Mesothelial cell of epicardium (in vitro differentiated cells): ENCODE results near the gene NTNG2. TPM values are rescaled to one million over a fixed set of nuclear protein-coding genes. Genes with fewer than 3 reads are reported as not detected.

Experiments
- DNase-seq, 2 experiments: peaks; one replicate each; pipeline ENCODE4 v3.0.0; 2021; ENCODE audit warnings: low spot score in 2 of 2; ENCODE audit not compliant: unreplicated experiment in 2 of 2
- H3K27ac Mint-ChIP-seq: 2 replicates; pipeline ENCODE4 v1.8.0; 2021; ENCODE audit warnings: mixed read lengths
- H3K27me3 Mint-ChIP-seq: 2 replicates; pipeline ENCODE4 v1.8.0; 2021; ENCODE audit warnings: low read depth, mixed read lengths
- H3K36me3 Mint-ChIP-seq: 2 replicates; pipeline ENCODE4 v1.8.0; 2021; ENCODE audit warnings: mixed read lengths
- H3K4me1 Mint-ChIP-seq: 2 replicates; pipeline ENCODE4 v1.8.0; 2021; ENCODE audit warnings: mixed read lengths
- H3K4me3 Mint-ChIP-seq: 2 replicates; pipeline ENCODE4 v1.8.0; 2021; ENCODE audit warnings: mild to moderate bottlenecking, moderate library complexity, mixed read lengths
- H3K9me3 Mint-ChIP-seq: 2 replicates; pipeline ENCODE4 v1.8.0; 2021; ENCODE audit warnings: mixed read lengths
- CTCF ChIP-seq: fragments of 200-600 bp; sonication (generic); IDR thresholded peaks from one replicate; pipeline ENCODE4 v1.5.0; 2021; ENCODE audit warnings: antibody characterized with exemption; ENCODE audit not compliant: unreplicated experiment
- total RNA-seq: library from RNA; stranded (reverse); gene quantifications from 3 replicates; pipeline ENCODE4 v1.2.1, GENCODE V29; 2021

The NTNG2 gene
- total RNA-seq, 1 donor from 2014 or later = 8.1 TPM

GRCh38 chr9:132172185-132172584 is 10.3 kb downstream of the NTNG2 start:
- H3K9me3 Mint-ChIP-seq = peaks cover 1% of the 10 kb centered on the region
- peaks cover 72% of the 10 kb centered on the region for H3K27me3 Mint-ChIP-seq
- H3K4me3 Mint-ChIP-seq = no peak overlapping the region
- no peak for DNase-seq
- no peak overlapping the region for H3K27ac Mint-ChIP-seq
- no peak for TF ChIP-seq CTCF
- H3K36me3 Mint-ChIP-seq = no peaks in the 10 kb centered on the region
- no peaks in the 10 kb centered on the region for H3K4me1 Mint-ChIP-seq

DNA sequence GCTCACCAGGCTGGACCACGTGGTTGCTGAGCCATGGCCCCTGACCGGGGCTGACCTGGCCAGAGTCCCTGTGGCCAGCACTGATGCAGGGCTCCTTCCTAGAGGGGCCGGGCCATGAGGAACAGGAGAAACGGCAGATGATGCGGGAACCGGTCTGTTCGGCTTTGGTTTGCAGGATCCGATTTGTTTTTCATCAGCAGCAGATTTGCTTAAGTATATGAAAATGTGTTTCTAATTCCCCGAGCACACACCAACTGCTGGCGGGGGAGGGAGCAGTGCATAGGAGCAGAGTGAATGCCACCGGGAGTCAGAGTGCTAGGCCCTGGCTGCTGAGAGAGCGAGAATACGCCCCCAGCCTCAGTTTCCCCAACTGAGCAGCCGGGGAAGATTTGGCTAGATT is 13.6 kb downstream of the NTNG2 start:
- Mint-ChIP-seq H3K9me3 (peaks cover 4% of the 10 kb centered on the region), H3K4me3 (no peak overlapping the region), H3K27ac (no peak overlapping the region)

GRCh38 chr9:132176338-132176737 is 14.5 kb downstream of the NTNG2 start:
- Mint-ChIP-seq H3K27me3 (peaks cover 60% of the 10 kb centered on the region), H3K27ac (no peak overlapping the region), H3K4me3 (no peak overlapping the region), H3K36me3 (no peaks in the 10 kb centered on the region), H3K4me1 (no peaks in the 10 kb centered on the region), H3K9me3 (peaks cover 4% of the 10 kb centered on the region)
- no peak for TF ChIP-seq CTCF
- DNase-seq = no peak

More for the DNA sequence above, 13.6 kb downstream of the NTNG2 start:
- TF ChIP-seq CTCF = no peak
- DNase-seq = no peak
- no peaks in the 10 kb centered on the region for H3K4me1 Mint-ChIP-seq
- no peaks in the 10 kb centered on the region for H3K36me3 Mint-ChIP-seq
- H3K27me3 Mint-ChIP-seq = peaks cover 60% of the 10 kb centered on the region

DNA sequence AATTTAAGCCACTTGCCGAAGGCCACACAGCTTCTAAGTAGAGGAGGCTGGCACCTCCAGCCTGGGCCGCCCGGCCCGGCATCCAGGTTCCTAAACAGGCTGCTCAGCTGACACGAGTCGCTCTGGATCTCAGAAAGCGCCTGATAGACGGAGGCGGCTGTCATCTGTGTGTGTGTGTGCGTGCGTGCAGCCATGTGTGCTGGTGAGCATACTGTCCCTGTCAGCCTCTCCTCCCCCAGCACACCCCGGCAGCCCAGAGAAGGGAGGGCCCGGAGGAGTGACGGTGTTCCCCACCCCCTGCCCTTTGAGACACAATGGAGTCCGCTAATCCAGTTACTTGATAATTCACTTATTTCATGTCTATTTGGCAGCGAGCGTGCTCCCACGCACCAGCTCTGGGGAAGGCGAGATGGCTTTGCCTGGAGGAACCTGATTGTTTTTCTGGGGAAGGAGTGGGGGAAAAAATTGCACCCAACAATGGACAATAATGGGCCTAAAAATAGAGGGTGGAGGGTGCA is 20.0 kb downstream of the NTNG2 start:
- Mint-ChIP-seq H3K4me1 (peaks cover 32% of the 10 kb centered on the region), H3K27ac (peak overlapping the region; percentile 30), H3K4me3 (no peak overlapping the region), H3K27me3 (peaks cover 62% of the 10 kb centered on the region), H3K36me3 (no peaks in the 10 kb centered on the region), H3K9me3 (peaks cover 4% of the 10 kb centered on the region)
- TF ChIP-seq CTCF = no peak
- no peak for DNase-seq

- H3K36me3 Mint-ChIP-seq = no peaks in the 10 kb centered on the region
- H3K9me3 Mint-ChIP-seq = no peaks in the 10 kb centered on the region
- no peak overlapping the region for H3K4me3 Mint-ChIP-seq
- H3K27me3 Mint-ChIP-seq = peaks cover 62% of the 10 kb centered on the region
- H3K4me1 Mint-ChIP-seq = peaks cover 35% of the 10 kb centered on the region
- TF ChIP-seq CTCF = no peak
- no peak for DNase-seq
- no peak overlapping the region for H3K27ac Mint-ChIP-seq
Observed at GRCh38 chr9:132182314-132183091, 20.6 kb downstream of the NTNG2 start.
